HG03175 (cell line): ENCODE data around the gene TESK1.
"Not testable (repeated sequence)": the region's sequence is repeated elsewhere in the genome, so short reads cannot be mapped to it uniquely, and the experiment has no call there.

ENCODE experiments used
- ATAC-seq: cut with Tn5 transposase; IDR thresholded peaks from one replicate; pipeline ENCODE4 v1.9.1; 2021; ENCODE audit warnings: mild to moderate bottlenecking, moderate library complexity; ENCODE audit not compliant: unreplicated experiment

The TESK1 gene

GRCh38 chr9:35612066-35612465 is 7.0 kb downstream of the TESK1 start:
- ATAC-seq: not testable (repeated sequence)

DNA sequence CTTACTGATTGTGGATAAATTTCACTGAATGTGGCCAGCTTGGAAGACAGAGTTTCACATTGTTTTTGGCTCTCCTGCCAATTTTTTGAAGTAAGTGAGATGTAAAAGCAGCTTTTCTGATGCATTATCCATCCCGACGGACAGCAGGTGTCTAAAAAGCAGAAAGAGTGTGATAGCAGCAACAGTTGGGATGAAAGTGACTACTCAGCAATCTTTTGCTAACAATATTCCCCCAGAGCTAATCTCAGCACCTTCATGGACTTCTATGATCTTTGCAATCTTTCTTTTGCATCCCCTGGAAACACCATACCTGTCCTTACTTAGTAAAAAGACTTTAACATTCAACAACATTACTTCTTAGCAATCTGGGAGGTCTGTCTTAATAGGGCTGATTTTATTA is 7.8 kb downstream of the TESK1 start:
- ATAC-seq: no peak

- no peak for ATAC-seq
Measured at GRCh38 chr9:35615981-35616680, 11.1 kb downstream of the TESK1 start.

DNA sequence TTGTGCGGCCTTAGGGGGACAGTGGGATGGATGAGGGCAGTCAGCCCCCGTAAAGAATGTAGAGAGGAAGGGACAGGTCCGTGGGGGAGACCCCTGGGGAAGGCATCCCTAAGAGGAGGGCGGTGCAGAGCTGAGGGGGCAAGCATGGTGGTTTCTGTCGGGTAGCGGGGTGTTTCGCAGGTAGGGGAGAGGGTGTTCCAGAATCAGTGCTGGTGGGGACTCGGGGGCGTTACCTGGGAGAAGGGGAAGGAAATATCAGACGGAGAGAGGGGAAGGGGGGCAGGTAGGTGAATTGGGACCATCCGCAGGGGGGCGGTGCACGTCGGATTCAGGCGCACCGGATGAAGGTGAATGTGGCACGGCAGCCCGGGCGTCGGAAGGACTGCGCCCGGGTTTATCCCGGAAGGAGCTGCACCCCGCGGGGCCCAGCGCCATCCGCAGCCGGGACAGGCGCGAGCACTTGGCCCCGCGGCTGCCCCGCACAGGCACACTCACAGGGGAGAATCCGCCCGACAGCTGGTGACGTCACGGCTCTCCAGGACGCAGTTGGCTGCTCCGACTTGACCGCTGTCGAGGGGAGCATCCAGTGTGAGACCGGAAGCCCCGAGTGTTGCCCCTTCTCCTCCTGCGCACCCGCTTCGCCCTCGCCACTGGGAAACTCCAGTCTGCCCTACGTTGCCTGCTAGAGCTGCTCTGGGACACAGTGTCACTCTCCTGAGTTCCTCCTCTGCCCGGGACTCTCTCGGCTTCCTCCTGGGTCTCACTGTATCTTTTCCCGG is 11.8 kb downstream of the TESK1 start:
- ATAC-seq: no peak

DNA sequence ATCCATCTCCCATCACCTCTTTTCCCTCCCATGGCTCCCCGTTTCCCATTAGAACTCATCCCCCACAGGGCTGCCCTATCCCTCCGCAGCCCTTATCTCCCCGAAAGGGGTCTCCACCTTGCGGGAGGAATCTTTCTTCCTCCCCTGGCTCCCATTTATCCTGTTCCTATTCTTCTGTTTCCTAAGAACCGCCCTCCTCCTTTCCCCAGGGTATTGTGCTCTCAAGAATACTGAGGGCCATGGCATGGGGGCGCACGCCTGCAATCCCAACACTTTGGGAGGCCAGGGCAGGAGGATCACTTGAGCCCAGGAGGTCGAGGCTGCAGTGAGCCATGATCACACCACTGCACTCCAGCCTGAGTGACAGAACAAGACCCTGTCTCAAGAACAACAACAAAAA is 12.5 kb downstream of the TESK1 start:
- ATAC-seq: no peak

GRCh38 chr9:35618325-35618727 is 13.3 kb downstream of the TESK1 start, which contains the start of gene CD72:
CD72 (minus strand) TSS chr9:35618413; CDS start chr9:35618303, 110 bp downstream.
- no peak for ATAC-seq

DNA sequence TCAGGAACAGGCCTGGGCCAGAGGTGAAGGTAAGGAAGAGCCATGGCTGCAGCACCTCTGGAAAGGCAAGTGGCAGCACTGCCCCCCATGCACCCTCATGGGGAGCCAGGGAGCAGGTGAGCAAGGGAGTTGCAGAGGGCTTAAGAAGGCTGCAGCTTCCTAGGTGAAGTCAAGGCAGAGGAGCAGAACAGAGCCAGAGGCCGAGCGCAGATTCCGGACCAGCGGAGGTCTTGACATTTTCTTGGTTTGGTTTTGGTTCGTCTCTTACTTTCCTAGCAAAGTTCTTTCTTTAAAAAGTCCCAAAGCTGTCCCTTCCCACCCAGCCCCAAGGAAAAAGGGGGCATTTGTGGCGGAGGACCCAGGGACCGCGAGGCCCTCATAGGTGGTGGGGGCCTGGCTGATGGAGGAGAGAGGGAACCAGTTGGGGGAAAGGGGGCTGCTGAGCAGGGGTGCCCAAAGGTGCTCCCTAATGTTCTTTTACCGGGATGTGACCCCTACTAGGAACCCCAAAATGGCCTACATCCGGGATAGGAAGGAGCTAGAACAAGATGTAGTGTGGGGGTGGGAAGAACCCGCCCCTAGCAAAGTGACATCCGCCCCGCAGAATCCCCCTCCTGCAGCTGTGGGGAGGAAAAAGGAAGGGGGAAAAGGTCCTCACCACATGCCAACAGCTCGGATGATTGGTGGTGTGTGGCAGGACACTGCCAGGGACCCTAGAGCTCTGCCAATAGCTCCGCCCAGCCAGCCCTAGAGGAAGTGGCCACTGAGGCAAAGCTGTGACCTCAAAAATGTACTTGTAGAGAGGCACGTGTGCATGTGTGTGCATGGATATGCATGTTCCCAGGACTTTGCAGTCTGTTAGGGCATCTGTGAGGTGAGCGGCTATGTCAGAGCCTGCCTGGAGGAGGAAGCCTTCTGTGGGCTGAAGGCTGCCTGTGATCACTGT is 14.1 kb downstream of the TESK1 start:
- ATAC-seq: peak; percentile 50

DNA sequence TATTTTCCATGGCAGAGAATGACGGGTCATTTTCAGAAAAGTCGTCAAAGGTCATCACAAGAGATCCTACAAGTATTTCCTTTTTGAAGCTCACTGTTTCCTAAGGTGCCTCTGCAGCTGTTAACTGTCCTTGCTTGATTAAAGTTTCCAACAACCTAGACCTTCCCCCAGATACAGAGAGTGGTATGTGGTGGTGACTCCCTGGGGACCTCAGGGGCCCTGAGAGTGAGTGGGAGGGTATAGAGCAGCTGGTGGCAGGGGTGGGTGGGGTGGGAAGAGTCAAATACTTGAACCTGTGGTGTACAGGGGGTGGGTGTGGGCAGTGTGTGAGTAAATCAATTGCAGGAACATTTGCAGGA is 14.7 kb downstream of the TESK1 start:
- peak; percentile 59 for ATAC-seq

- no peak for ATAC-seq
Measured at GRCh38 chr9:35627575-35627974, 22.5 kb downstream of the TESK1 start.

DNA sequence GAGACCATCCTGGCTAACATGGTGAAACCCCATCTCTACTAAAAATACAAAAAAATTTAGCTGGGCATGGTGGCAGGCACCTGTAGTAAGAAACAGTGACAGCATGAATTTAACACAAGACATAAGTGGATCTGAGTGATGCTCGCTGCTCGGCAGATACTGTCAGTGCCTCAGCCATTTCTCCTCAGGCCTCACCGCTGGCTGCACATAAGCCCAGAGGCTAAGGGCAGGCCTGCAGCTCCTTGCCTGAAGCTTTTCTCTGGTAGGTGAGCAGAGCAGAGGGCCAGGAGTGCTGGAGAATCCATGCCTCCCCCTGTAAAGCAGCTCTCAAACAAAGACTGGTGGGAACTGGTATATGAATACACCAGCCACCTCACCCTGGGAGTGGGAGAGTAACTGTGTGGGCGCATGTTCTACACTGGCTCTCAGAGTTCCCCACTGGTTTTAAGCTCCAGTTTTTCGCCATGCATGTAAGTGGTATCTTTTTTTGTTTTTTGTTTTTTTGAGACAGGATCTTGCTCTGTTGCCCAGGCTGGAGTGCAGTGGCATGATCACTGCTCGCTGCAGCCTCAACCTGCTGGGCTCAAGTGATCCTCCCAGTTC is 23.4 kb downstream of the TESK1 start:
- ATAC-seq: no peak

- ATAC-seq: no peak
Measured at GRCh38 chr9:35629597-35629996, 24.5 kb downstream of the TESK1 start.

DNA sequence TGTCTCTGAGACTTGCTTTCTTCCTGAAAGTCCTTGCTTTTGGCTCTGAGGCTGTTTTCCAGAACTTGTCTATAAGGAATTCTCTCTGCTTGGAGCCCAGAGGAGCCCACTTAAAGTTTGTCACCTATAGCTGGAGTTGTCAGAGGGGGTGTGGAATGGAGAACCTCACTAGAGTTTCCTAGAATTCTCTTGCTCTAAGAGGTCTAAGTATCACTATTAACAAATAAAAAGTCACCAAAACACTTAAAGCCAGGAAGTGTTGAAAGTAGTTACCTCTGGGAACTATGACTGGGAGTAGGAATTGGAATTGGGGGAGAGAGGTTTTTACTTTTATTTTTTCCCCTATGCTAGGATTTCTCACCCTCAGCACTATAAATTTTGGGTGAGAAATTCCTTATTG is 30.7 kb downstream of the TESK1 start:
- ATAC-seq: no peak

DNA sequence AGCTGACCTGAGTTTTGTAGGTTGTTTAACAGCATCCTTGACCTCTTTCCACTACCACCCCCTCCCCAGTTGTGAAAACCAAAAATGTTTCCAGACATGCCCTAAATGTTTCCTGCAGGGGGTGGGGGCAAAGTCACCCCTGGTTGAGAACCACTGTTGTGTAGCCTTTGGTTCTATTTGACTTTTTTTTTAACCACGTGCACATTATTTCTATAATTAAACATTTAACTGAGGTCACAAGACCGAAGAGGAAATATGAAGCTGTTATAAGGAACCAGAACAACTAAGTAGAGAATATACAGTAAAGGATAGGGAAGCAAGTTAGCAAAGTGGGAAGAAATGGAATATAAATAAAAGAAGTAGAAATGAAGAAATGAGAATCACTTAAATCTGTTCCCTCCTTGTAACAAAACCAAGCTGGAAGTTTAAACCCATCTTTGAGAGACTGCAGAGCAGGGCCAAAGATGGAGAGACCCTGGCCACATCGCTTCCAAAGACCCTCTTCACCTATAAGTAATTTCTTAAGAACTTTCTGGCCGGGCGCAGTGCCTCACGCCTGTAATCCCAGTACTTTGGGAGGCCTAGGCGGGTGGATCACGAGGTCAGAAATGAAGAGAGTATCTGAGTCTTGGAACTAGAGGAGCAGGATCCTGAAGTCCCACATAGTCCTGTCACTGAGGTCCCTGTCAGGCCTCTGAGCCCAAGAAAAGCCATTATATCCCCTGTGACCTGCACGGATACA is 31.2 kb downstream of the TESK1 start:
- ATAC-seq: no peak

GRCh38 chr9:35636877-35637246 is 31.8 kb downstream of the TESK1 start:
- ATAC-seq: not testable (repeated sequence)

DNA sequence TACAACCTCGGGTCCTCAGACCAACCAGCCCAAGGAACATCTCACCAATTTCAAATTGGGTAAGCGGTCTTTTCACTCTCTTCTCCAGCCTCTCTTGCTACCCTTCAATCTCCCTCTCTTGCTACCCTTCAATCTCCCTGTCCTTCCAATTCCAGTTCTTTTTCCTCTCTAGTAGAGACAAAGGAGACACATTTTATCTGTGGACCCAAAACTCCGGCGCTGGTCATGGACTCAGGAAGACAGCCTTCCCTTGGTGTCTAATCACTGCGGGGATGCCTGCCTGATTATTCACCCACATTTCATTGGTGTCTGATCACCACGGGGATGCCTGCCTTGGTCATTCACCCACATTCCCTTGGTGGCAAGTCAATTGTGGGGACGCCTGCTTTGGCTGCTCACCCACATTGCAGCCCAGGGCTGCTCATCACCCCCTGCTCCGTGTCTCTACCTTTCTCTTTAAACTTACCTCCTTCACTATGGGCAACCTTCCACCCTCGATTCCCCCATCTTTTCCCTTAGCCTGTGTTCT is 32.4 kb downstream of the TESK1 start:
- ATAC-seq: not testable (repeated sequence)

DNA sequence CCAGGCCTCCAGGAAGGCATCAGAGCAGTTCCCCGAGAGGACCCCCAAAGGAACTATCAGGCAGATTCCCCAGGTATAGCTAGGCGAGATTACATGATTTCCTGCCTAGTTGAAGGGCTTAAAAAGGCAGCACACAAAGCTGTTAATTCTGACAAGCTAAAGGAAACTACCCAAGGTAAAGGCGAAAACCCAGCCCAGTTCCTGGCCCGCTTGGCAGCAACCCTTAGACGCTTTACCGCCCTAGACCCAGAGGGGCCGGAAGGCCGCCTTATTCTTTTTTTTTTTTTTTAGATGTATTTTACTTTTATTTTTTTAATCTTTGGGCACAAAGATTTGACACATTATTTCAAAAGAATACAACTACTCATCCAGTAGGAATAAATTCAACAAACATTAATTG is 33.7 kb downstream of the TESK1 start:
- not testable (repeated sequence) for ATAC-seq

- not testable (repeated sequence) for ATAC-seq
Measured at GRCh38 chr9:35639225-35639624, 34.2 kb downstream of the TESK1 start.

- ATAC-seq: no peak
Measured at GRCh38 chr9:35639631-35640030, 34.6 kb downstream of the TESK1 start.

DNA sequence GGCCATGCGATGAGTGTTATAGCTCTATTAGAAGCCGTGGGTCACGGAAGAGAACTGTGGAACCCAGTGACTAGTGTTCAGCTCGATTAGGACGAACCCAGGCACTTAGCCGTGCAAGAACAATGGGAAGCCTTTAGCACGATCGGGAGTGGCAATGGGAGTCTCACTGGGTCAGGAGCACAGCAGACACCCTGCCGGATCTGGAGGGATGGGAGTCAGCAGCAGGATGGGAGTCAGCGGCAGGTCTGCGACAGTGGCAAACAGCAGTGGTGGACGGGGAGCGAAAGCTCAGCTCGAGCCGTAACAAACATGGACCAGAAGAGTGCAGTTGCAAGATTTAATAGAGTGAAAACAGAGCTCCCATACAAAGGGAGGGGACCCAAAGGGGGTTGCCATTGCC is 35.4 kb downstream of the TESK1 start:
- ATAC-seq: not testable (repeated sequence)

DNA sequence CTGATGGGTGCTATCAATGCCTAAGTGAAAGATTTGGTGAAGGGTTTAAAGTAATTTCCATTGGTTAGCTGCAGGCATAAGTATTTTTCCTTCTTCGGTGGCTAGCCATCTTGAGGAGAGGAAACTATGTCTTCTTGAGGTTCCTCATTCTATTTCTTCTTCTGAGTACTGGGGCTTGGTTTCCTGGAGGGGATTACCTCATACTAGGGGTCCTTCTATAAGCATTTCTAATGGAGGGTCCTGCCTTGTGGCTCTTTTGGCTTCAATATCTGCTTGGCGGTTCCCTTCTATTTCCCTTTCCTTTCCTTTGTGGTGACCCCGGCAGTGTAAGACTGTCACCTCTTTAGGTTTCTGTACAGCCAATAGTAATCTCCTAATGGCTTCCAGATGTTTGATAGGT is 36.4 kb downstream of the TESK1 start:
- ATAC-seq: not testable (repeated sequence)
